GM19043 (cell line): ENCODE data around the gene ACSF2.

Experiments used
- ATAC-seq: cut with Tn5 transposase; IDR thresholded peaks from one replicate; pipeline ENCODE4 v1.9.1; 2021; ENCODE audit warnings: low read depth; ENCODE audit not compliant: unreplicated experiment

ACSF2 gene

DNA sequence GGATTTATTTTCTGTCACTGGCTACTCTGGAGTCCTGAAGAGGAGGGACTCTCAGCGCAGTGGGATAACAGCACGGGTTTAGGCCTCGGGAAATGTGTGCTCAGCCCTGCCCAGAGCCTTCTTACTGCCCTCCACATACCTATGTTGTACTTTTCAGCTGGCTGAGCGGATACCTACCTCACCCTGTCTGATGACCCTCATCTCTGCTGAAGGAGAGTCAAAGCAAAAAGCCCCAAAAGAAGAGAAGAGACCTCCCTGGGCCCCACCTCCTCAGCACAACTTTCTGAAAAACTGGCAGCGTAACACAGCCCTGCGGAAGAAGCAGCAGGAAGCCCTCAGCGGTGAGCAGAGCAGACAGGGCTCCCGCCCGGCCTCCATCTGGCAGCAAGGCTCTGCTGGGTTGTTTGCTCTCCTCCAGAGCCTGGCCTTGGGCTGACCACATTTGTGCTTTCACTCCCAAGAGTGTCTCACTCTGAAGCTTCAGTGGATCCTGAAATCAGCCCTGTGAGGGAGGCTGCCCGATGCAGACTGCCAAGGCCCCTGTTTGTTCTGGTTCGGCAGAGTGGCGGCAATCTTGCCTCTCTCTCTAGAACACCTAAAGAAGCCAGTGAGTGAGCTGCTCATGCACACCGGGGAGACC lies 92.5 kb downstream of the ACSF2 start:
- no peak for ATAC-seq

DNA sequence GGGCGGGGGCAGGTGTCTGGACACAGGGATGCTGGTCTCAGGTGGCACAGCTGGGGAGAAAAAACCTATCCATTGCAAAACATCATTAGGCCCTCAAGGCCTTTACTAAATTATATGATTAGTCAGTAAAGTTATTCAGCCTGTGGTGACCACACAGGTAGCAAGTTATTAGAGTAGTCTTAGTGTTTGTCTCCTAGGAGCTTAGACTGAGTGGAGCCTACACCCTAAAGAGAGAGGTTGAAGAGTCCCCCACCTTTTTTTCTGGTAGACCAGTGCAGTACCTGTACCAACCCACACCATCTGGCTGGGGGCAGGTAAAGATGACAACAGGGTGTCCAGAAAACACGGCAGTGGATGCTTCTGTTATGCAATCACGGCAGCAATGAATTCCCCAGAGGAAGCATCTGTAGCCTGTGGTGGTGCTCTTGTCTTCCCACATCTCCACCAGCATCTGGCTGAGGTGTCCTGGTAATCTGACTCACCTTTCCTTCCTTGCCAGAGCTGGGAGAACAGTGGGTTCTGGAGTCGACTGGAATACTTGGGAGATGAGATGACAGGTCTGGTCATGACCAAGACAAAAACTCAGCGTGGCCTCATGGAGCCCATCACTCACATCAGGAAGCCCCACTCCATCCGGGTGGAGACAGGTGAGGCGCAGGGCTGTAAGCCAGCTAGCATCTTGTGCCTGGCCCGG lies 93.3 kb downstream of the ACSF2 start:
- no peak for ATAC-seq

DNA sequence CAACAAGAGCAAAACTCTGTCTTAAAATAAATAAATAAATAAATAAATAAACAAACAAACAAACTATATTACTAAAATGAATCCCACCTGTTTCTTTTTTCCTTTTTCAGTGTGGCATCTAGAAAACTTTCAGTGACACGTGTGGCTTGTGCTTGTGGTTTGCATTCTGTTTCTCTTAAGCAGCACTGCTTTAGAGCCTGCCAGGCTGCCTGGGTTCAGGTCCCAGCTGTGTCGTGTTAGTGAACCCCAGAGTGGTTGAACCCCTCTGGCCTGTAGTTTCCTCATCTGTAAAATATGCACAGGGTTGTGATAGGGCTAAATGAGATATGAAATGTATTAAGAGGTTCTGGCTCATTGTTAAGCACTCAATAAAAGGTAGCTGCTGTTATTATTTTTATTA lies 94.5 kb downstream of the ACSF2 start:
- no peak for ATAC-seq

DNA sequence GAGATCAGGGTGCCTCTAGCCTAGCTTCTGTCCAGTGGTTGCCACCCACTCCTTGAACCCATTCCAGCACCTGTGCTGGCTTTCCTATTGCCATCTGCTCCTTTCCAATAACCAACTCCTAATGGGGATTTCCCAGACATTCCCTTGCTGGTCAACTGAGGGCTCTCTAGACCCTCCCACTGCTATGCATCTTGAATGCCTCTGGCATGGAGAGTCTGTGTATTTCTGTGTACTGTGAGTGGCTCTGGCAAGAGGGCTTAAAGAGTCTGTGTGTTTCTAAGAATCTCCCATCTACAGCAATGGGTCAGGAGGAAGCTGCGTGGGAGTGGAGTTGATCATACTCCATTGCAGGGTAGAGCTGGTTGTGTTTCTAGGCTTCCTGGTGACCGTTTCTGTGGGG lies 95.5 kb downstream of the ACSF2 start:
- no peak for ATAC-seq

DNA sequence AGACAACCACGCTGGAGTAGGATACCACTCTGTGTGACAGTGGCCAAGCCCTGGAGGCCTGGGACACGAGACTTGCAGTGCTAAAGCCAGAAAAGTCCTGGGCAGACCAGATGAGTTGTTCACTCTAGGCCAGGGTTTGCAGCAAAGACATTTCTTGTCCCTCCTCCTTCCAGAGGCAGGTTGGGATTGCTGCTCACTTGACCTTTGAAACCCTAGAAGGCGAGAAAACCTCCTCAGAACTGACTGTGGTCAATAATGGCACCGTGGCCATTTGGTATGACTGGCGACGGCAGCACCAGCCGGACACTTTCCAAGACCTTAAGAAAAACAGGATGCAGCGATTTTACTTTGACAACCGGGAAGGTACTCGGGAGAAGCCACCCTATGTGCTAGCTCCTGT lies 96.7 kb downstream of the ACSF2 start:
- no peak for ATAC-seq

DNA sequence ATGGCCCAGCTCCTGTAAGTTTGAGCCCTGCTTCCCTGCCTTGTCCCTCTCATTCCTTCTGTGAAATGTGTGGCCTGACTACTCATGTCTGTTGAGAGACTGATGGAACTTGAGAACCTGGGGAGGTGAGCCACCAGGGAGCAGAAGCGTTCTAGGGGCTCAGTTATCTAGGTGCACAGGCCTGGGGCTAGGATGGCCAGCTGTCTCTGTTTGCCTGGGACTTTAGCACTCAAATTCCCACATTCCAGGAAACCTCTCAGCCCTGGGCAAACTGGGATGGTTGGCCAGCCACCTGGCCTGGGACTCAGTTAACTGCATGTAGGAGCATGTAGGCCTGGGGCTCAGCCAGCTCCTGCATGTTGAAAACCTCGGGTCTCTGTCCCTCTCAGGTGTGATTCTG lies 97.2 kb downstream of the ACSF2 start:
- ATAC-seq, result no peak
